Lower leg skin (tissue), 3 donors: ENCODE results near the gene PALB2.

Source experiments
- POLR2A ChIP-seq, 2 donors: fragments of 450-650 bp; IDR thresholded peaks; one replicate each; pipeline ENCODE4 v1.6.1; 2016 to 2017; ENCODE audit warnings: antibody characterized with exemption in 2 of 2, mild to moderate bottlenecking in 1 of 2, moderate library complexity in 1 of 2
- TF ChIP-seq, protein P1 (sequence below), 3 donors: fragments of 450-650 bp; IDR thresholded peaks; one replicate each; pipeline ENCODE4 v1.5.1; 2016; ENCODE audit warnings: antibody characterized with exemption in 3 of 3, mild to moderate bottlenecking in 3 of 3, moderate library complexity in 2 of 3

DNA sequence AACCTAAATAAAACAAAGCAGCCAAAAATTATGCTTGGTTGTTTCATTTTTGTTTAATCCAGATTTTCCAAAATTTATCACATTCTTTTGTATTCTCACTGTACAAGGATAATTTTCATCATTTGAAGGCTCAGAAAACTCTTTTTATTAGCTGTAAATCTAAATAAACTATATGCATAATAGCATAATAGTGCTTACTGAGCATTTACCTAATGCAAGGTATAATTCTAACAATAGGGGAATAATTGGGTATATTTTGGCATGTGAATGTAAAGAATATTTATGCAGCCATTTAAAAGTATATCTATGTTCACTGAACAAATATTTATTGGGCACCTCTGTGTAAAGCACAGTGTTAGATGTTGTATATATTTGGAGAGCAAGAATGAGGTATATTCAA lies 17.0 kb downstream of the PALB2 start:
- TF ChIP-seq, protein P1, sequence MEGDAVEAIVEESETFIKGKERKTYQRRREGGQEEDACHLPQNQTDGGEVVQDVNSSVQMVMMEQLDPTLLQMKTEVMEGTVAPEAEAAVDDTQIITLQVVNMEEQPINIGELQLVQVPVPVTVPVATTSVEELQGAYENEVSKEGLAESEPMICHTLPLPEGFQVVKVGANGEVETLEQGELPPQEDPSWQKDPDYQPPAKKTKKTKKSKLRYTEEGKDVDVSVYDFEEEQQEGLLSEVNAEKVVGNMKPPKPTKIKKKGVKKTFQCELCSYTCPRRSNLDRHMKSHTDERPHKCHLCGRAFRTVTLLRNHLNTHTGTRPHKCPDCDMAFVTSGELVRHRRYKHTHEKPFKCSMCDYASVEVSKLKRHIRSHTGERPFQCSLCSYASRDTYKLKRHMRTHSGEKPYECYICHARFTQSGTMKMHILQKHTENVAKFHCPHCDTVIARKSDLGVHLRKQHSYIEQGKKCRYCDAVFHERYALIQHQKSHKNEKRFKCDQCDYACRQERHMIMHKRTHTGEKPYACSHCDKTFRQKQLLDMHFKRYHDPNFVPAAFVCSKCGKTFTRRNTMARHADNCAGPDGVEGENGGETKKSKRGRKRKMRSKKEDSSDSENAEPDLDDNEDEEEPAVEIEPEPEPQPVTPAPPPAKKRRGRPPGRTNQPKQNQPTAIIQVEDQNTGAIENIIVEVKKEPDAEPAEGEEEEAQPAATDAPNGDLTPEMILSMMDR (IDR thresholded peaks at IDR 0.05) = no peak
- TF ChIP-seq POLR2A (IDR thresholded peaks at IDR 0.05) = no peak
